GM10847 (cell line): ENCODE results near the gene NFASC.

Source experiments
- POLR2A ChIP-seq: IDR thresholded peaks from 2 replicates; pipeline ENCODE4 v1.6.1; 2011; ENCODE audit not compliant: insufficient read length; ENCODE audit errors: extremely low read depth

NFASC gene

DNA sequence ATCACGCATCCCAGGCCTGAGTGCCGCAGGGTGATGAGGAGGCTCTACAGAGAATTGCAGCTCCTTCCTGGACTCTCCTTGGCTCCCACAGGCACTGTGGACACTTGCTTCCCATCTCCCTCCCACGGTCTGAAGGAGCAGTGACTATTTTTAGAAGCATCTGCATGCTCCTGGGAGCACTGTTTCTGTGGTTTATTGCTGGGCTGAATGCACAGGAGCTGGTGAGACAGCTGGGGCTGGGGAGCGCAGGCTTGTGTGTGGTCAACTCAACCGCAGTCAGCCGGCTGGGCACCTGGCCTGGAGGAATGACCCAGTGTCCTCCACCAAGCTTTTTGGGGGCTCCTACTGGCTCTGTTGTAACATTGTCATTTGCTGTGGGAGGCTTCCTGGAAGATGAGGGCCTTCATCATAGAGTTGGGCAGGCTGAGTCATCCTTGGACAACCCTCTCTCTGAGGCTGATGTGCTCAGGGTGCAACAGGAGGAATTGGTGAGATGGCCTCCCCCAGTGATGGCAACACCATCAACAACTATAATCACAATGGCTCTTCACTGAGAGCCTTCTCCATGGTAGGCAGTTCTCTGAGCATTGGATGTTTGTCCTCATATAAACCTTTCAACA, 1.7 kb downstream of the NFASC start:
- TF ChIP-seq POLR2A = no peak

DNA sequence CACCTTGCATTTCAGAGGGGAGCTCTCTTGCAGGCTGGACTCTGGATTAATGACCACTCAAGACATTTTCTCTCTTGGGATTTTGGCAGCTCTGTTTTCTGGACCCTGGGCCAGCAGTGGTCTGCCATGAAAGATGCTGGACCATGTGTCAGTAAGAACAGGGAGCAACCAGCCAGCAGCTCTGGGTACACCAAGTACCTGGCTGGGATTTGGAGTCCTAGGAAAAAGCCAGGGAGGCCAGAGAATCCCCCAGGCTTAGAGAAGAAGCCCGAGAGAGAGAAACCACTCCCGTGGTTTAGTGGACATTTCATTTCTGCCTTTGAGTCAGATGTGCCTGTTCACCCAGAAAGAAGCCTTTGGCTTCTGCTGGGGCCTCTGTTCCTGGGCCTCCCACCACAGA, 2.5 kb downstream of the NFASC start:
- TF ChIP-seq POLR2A = no peak

DNA sequence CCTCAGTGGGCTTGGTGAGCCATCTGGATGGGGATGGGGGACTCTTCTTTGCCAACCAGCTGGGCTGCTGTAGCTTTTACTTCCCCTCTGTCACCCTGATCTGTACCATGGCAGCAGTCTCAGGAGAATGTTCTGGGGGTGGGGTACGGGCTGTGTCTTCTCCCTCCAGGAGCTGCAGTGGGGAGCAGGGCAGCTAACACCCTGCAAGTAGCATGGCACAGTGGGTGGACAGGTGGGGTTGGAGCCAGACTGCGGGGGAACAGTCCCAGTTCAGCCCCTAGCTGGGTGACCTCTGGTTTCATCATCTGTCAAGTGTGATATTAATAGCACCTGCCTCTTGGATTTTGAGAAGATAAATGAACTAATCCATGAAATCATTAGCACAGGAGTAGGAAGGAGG, 3.1 kb downstream of the NFASC start:
- no peak for TF ChIP-seq POLR2A

DNA sequence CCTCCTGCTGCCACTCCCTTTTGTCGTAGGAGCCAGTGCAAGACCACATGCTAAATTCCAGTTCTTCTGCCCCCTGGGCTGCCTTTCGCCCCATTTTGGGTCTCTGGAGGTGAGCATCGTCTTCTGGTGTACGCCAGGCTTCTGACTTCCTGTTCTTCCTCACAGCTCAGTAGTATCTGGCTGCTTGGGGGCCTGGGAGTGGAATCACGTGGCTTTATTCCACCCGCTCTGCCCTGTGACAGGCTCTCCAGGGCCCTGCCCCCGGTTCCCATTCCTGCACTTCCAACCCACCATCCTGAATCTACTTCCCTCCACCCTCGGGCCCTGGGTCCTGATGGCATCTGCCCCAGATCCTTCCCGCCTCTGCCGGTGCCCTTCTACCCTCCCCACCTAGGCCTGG, 3.6 kb downstream of the NFASC start:
- no peak for TF ChIP-seq POLR2A

DNA sequence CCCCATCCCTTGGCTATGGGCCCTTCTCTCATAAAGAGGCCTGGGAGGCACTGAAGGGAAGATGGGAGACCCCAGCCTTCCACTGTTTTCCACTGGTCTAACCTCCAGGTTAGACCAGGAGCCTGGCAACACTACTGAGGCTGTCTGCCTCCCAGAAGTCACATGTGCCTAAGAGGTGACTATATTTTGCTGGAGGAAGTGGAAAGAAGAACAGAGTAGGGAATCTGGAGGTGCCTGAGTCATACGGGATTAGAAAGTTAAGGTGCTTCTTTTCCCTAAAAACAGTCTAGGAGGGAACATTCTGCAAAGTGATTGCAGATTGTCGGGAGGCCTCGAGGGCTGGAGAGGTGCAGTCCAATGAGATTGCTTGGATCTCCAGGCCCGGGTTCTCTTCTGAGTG, 4.6 kb downstream of the NFASC start:
- no peak for TF ChIP-seq POLR2A

DNA sequence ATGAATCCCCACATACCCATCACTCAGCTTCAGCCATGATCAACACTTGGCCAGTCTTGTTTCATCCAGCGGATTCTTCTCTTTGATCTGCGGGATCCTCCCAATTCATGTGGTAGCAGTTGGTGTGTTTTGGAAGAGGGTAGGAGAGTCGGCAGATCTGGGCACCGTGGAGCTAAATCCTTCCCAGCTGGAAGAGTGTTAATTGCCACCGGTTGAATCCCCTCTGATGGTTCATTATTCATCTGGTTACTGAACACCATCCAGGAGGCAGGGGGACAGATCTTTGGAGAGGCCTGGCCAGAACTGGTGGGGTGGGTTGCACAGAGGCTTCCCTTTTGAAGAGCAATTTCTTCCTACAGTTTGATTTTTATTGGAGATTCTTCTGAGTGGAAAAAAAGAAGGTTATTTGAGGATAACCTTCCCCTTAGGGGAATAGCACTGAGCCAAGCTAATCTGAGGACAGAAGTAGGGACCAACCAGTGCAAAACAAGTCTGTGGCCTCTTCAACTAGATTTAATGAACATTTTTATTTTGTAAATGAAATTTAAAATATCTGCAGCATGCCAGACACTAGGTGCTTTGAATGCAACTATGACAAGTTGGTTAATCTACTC, 8.1 kb downstream of the NFASC start:
- no peak for TF ChIP-seq POLR2A

DNA sequence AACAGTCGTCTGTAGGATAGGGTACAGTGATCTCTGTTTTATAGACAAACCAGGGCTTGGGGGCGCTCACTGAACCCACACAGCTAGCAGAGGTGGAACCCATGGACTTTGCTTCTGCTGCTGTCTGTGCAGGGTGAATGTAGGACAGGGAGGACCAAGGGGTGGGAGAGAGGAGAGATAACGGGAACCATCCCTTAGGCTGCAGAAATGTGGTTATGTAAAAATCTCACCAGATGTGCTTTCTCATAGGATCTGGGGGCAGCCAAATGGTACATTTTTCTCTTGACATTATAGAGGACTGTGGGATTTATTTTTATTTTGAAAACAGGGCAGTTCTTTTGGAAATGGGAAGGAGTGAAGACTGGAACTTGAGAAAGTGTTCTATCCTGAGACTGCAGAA, 8.7 kb downstream of the NFASC start:
- no peak for TF ChIP-seq POLR2A

DNA sequence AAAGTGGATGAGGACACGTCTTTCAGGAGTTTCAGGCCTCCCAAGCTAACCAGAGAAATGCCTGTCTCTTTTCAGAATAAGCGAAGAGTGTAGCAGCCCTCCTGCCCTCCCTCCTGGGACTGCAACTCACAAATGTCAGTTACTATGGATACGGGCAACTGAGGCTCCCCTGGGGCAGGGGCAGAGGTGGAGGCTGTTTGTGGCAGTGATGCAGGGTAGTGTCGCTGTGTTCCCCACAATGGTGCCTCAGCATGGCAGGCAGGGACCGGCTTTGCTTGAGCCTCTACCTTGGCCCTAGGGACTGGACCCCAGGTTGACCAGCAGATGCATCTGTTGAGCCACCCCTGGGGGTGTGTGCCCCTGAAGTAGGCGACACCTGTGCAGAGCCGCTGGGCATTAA, 10.2 kb downstream of the NFASC start:
- TF ChIP-seq POLR2A = no peak

DNA sequence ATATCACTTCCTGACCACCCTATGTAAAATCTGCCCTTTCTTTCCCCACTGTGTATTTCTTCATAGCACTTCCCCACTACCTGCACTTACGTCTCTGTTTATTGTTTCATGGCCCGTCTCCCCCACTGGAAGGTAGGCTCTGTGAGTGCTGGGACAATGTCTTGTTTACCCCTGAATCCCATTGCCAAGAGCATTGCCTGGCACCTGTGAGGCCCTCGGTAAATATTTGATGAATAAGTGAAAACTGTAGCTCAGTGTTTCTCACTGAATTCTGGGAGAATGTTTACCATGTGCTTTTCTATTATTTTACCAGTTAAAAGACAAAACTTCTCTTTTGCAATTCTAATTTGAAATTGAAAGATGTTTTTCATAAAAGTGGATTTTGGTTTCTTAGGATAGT, 11.8 kb downstream of the NFASC start:
- TF ChIP-seq POLR2A = no peak

DNA sequence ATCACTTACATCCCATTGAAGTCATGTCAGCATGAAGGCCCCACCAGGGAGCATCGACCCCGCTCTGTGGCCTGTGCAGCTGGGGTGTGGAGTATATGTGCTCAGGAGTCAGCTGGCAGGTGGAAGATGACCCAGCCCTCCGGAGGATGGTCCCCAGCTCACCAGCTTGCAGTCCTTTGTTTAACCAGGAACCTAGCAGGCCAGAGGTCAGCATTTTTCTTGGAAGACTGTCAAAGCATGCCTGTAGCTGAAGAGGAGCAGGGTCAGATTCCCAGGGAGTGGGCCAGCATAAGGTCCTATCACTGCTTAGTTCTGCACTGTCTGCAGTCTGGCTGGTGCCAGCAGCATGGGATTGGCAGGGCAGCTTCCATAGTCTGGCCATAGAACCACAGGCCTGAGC, 12.7 kb downstream of the NFASC start:
- no peak for TF ChIP-seq POLR2A

DNA sequence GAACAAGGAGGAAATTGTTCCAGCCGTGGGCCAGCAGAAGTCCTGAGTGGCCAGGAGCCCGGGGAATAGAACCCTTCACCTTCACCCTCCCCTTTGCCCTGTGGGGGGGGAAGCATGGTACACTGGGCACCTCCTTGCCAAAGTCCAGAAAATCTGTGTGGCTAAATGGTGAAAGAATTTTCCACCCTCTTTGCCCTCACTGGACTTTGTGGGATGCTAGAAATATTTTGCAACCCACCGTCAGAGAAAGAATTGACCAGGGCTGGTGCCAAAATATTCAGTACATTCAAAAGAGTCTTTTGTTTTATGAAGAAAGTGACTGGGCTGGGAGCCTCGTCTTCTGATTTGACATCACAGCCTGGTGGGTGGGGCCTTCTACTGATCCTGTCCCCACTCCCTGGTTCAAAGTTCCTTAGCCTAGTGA, 14.6 kb downstream of the NFASC start:
- no peak for TF ChIP-seq POLR2A

DNA sequence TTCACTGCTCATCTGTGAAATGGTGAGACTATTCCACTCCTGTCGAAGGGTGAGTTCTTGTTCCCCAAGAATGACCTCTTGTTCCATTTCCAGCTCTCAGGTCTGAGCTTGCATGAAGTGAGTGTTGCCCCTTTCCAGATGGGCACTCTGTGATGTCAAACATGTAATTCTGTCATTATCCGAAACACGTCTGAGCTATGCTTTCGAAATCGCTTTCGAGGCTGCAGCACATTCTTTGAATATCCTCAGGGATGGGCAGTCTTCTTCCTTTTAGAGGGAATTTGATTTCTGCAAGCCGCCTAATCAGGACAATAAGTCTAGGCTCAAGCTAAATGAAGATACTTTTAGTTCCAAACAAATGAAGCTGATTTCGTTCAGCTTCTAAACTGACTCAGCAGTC, 15.1 kb downstream of the NFASC start:
- no peak for TF ChIP-seq POLR2A

DNA sequence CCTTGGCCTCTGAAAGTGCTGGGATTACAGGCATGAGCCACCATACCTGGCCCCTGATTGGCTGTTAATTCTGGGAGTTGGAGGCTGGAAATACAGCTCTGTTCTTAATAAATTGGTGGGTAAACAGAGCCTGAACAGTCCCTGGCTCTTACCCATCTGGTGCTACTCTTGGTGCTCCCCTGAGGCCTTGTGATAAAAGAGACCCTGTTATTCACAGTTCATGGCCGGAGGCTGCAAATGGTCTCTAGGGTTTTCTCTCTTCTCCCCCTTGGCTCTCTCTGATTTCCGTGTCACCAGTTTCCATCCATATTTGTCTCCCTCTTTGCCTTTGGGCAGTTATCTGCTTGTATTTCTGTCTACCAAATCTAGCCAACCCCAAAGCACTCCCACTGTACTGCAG, 17.2 kb downstream of the NFASC start:
- no peak for TF ChIP-seq POLR2A

DNA sequence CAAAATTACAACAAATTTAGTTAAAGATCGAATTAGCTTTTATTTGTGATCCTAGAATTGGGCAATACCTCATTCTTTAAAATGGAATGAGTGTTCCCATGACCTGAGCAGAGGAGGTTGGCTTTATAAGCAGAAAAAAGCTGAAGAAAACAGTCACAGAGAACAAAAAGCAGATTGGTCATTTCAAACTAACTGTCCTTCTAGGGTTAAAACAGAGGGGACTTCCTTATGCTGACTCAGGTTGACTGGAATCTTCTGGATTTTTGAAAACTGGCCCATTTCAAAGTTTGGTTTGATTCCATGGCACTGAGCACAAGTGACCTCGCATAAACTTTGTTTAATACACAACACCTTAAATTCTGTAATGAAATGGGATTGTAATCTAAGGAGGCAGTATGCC, 17.6 kb downstream of the NFASC start:
- TF ChIP-seq POLR2A = no peak

DNA sequence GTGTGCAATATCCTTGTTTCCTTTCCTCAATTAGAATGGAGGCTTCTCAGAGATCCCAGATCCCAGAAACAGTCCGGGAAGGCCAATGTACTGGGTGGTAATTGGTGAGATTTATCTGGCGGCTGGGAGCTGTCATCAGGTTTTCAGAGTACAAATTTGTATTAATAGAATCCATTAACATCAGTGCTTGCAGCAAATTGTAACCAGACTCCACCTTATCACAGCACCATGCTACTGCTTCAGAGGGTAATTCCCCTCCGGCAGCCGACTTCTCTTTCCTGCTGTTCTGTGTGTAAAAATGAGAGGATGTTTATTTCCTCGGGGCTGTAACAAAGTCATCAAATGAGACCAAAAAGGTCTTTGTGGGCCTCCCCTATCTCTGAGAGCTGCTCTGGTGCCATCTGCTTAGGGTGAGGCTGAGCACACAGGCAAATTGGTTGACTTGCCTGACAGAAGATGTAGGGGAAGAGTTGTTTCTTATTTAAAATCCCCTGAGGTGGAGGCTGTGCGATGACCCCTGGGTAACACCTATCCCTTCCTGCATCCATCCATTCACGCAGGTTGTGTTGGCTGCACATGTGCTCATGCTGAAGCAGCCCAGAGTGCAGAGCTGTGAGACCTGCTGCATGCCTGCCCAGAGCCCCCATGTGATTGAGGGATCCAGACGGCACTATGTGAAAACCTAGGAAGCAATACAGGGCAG, 19.2 kb downstream of the NFASC start:
- TF ChIP-seq POLR2A = no peak

DNA sequence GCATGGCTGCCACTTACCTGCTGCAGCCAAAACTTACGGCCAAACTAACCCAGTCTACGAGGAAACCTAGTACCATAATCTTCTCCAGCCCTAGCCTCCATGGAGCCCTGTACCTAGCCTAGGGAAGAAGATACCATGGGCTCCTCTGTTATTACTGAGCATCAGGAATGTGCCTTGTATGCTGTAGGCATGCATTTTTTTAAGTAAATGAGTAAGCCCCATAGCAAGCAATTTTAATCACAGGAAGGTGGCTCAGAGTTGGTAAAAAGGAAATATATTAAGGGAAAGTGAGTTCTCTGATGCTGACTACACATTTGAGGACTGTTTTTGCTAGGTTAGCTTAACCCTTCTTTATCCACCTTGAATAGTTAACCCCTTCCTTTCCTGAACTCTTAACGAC, 21.2 kb downstream of the NFASC start:
- no peak for TF ChIP-seq POLR2A

DNA sequence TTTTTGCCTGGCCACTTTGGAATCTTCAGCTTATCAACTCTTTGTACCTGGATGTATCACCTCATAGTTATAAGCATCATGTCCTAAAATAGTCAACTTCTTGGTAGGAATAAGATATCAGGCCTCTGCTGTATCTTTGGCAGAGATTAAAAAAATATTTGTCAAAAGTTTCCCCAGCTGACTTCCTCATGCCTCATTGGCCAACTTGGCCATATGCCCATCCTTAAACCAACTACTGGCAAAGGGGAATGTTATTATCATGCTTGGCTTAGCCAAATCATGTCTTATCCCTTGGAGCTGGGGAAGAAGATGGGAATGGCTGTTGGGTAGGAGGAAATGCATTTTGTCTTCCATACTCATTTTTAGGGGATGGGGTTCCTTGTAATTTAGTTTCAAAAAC, 23.4 kb downstream of the NFASC start:
- no peak for TF ChIP-seq POLR2A

DNA sequence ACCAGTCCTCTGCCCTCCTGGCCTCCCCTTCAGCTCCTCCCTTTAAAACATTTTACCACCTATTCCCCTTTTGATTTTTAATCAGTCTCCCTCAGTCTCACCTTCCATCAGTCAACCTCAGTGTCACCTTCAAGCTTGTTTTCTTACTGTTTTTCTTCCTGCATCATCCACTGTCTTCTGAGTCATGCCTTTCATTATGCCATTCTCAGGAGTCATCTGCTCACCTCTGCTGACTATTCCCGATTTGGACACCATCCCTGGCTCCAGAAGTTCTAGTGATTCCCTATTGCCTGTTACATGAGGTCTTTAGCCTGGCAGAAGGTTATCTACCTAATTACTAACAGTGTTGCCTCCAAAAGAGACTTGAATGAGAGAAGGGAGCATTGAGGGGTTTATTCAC, 23.9 kb downstream of the NFASC start:
- TF ChIP-seq POLR2A = no peak

DNA sequence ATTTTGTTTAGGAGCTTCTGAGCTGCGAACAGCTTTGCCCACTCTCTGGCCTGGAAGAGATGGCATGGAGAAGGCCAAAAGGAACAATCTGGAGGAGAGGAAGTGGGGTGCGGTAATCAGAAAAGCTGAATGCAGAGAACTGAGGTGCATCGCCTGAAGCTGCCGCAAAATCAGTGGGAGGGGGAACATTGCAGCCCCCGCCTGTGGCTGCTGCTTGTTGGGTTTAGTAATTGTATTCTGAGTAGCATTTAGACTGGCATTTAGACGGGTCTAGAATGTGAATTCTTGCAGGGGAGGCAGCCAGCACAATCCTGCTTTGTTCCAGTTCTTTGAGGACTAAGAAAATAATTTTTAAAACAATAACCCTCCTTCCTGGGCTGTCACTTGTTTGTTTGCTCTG, 25.4 kb downstream of the NFASC start:
- no peak for TF ChIP-seq POLR2A
